ENCODE results near the gene RFX4. TPM values are rescaled to one million over a fixed set of nuclear protein-coding genes. Genes with fewer than 3 reads are reported as not detected.
A peak's percentile ranks its signal among the peaks of the same experiment; 100 is the strongest.

Gene RFX4
- total and polyA plus RNA-seq, 9 of the 15 experiments (the other 6 are each of a cell fraction or from before 2014, with no cell fraction given) = not detected

DNA sequence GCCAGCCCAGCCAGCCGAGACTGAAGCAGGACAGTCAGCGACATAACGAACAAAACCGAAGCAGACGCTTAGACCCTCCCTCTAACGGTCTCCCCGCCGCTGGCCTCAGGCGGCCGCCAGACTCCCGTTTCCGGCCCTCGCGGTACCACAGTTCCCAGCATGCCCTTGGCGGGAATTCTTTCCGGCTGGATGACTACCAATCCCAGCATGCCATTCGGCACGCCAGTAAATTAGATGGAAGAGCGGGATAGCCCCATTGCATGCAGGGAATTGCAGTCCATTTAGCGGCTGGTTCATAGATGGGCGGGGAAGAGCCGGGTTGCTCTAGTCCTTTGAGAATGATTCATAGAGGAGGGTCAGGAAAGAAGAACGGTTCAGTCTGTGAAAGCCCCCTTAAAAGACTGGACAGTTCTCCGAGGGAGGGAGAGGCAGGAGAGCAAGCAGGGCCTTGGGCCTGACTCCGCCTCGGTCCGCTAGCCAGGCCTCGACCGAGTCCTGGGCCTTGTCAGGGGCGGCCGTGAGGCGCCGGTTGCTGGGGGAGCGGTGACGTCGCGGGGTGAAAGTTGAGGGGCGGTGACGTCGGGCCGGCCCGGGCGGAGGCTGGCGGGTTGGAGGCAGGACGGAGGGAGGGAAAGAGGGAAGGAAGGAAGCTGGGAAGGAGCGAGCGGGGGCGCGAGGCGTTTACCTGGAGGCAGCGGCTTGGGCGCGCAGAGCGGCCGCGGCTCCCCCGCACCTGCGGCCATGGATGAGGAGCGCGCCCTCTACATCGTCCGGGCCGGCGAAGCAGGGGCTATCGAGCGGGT, 191.4 kb downstream of the RFX4 start, which contains the start of gene RIC8B (continued):
- TF ChIP-seq, protein P1, sequence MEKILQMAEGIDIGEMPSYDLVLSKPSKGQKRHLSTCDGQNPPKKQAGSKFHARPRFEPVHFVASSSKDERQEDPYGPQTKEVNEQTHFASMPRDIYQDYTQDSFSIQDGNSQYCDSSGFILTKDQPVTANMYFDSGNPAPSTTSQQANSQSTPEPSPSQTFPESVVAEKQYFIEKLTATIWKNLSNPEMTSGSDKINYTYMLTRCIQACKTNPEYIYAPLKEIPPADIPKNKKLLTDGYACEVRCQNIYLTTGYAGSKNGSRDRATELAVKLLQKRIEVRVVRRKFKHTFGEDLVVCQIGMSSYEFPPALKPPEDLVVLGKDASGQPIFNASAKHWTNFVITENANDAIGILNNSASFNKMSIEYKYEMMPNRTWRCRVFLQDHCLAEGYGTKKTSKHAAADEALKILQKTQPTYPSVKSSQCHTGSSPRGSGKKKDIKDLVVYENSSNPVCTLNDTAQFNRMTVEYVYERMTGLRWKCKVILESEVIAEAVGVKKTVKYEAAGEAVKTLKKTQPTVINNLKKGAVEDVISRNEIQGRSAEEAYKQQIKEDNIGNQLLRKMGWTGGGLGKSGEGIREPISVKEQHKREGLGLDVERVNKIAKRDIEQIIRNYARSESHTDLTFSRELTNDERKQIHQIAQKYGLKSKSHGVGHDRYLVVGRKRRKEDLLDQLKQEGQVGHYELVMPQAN (IDR thresholded peaks at IDR 0.05; ENCODE audit: borderline replicate concordance) = peak; percentile 36; the same call in 1 of the 2 replicates
- no peak for TF ChIP-seq ZNF583 (CRISPR knock-in tag; IDR thresholded peaks at IDR 0.05)
- no peak for TF ChIP-seq HNRNPUL1 (IDR thresholded peaks at IDR 0.05; ENCODE audit: low read length)
- no peak for TF ChIP-seq ZNF212 (CRISPR knock-in tag; IDR thresholded peaks at IDR 0.05)
- TF ChIP-seq, protein P2, sequence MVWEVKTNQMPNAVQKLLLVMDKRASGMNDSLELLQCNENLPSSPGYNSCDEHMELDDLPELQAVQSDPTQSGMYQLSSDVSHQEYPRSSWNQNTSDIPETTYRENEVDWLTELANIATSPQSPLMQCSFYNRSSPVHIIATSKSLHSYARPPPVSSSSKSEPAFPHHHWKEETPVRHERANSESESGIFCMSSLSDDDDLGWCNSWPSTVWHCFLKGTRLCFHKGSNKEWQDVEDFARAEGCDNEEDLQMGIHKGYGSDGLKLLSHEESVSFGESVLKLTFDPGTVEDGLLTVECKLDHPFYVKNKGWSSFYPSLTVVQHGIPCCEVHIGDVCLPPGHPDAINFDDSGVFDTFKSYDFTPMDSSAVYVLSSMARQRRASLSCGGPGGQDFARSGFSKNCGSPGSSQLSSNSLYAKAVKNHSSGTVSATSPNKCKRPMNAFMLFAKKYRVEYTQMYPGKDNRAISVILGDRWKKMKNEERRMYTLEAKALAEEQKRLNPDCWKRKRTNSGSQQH (CRISPR knock-in tag; IDR thresholded peaks at IDR 0.05) = no peak
- 0 out of 2 replicates have a peak, but pooled peaks have one; percentile 28 for TF ChIP-seq TCF3 (CRISPR knock-in tag; IDR thresholded peaks at IDR 0.05)
- TF ChIP-seq, protein P3, sequence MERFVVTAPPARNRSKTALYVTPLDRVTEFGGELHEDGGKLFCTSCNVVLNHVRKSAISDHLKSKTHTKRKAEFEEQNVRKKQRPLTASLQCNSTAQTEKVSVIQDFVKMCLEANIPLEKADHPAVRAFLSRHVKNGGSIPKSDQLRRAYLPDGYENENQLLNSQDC (CRISPR knock-in tag; IDR thresholded peaks at IDR 0.05) = no peak
- TF ChIP-seq, protein P4, sequence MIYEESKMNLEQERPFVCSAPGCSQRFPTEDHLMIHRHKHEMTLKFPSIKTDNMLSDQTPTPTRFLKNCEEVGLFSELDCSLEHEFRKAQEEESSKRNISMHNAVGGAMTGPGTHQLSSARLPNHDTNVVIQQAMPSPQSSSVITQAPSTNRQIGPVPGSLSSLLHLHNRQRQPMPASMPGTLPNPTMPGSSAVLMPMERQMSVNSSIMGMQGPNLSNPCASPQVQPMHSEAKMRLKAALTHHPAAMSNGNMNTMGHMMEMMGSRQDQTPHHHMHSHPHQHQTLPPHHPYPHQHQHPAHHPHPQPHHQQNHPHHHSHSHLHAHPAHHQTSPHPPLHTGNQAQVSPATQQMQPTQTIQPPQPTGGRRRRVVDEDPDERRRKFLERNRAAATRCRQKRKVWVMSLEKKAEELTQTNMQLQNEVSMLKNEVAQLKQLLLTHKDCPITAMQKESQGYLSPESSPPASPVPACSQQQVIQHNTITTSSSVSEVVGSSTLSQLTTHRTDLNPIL (CRISPR knock-in tag; IDR thresholded peaks at IDR 0.05) = no peak
- no peak for TF ChIP-seq ZNF263 (CRISPR knock-in tag; IDR thresholded peaks at IDR 0.05; ENCODE audit: borderline replicate concordance)
- 0 out of 2 replicates have a peak, but pooled peaks have one; percentile 4 for TF ChIP-seq SIN3B (IDR thresholded peaks at IDR 0.05; ENCODE audit: low read depth)
- TF ChIP-seq RBM34 (IDR thresholded peaks at IDR 0.05; ENCODE audit: borderline replicate concordance, insufficient read depth, low read length) = no peak
- TF ChIP-seq, protein P5, sequence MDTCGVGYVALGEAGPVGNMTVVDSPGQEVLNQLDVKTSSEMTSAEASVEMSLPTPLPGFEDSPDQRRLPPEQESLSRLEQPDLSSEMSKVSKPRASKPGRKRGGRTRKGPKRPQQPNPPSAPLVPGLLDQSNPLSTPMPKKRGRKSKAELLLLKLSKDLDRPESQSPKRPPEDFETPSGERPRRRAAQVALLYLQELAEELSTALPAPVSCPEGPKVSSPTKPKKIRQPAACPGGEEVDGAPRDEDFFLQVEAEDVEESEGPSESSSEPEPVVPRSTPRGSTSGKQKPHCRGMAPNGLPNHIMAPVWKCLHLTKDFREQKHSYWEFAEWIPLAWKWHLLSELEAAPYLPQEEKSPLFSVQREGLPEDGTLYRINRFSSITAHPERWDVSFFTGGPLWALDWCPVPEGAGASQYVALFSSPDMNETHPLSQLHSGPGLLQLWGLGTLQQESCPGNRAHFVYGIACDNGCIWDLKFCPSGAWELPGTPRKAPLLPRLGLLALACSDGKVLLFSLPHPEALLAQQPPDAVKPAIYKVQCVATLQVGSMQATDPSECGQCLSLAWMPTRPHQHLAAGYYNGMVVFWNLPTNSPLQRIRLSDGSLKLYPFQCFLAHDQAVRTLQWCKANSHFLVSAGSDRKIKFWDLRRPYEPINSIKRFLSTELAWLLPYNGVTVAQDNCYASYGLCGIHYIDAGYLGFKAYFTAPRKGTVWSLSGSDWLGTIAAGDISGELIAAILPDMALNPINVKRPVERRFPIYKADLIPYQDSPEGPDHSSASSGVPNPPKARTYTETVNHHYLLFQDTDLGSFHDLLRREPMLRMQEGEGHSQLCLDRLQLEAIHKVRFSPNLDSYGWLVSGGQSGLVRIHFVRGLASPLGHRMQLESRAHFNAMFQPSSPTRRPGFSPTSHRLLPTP (IDR thresholded peaks at IDR 0.05; ENCODE audit: borderline replicate concordance, extremely low read depth, insufficient read length) = no peak
- TF ChIP-seq NBN (IDR thresholded peaks at IDR 0.05; ENCODE audit: low read depth) = peak; percentile 40; the same call in 1 of the 2 replicates
- TF ChIP-seq, protein P6, sequence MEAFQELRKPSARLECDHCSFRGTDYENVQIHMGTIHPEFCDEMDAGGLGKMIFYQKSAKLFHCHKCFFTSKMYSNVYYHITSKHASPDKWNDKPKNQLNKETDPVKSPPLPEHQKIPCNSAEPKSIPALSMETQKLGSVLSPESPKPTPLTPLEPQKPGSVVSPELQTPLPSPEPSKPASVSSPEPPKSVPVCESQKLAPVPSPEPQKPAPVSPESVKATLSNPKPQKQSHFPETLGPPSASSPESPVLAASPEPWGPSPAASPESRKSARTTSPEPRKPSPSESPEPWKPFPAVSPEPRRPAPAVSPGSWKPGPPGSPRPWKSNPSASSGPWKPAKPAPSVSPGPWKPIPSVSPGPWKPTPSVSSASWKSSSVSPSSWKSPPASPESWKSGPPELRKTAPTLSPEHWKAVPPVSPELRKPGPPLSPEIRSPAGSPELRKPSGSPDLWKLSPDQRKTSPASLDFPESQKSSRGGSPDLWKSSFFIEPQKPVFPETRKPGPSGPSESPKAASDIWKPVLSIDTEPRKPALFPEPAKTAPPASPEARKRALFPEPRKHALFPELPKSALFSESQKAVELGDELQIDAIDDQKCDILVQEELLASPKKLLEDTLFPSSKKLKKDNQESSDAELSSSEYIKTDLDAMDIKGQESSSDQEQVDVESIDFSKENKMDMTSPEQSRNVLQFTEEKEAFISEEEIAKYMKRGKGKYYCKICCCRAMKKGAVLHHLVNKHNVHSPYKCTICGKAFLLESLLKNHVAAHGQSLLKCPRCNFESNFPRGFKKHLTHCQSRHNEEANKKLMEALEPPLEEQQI (IDR thresholded peaks at IDR 0.05) = no peak; the same call in 1 of the 2 replicates
- TF ChIP-seq MAFG (tag; conservative IDR thresholded peaks at IDR 0.05) = no peak
- no peak for TF ChIP-seq KDM1A (IDR thresholded peaks at IDR 0.05)
- TF ChIP-seq ZNF57 (CRISPR knock-in tag; IDR thresholded peaks at IDR 0.05) = no peak
